ENCODE results near the gene LHPP.

The LHPP gene

GRCh38 chr10:124595143-124595883 is 133.7 kb downstream of the LHPP start:
- DNase-seq (ENCODE audit: low spot score), result no peak

GRCh38 chr10:124596116-124596785 is 134.6 kb downstream of the LHPP start:
- DNase-seq (ENCODE audit: low spot score), result no peak

- DNase-seq (ENCODE audit: low spot score), result no peak
Observed at GRCh38 chr10:124596962-124597845, 135.6 kb downstream of the LHPP start.

- no peak for DNase-seq (ENCODE audit: low spot score)
Observed at GRCh38 chr10:124597846-124598165, 136.2 kb downstream of the LHPP start.

GRCh38 chr10:124598196-124598595 is 136.6 kb downstream of the LHPP start:
- DNase-seq (ENCODE audit: low spot score), result no peak

- DNase-seq (ENCODE audit: low spot score), result no peak
Observed at GRCh38 chr10:124598773-124599587, 137.4 kb downstream of the LHPP start.

GRCh38 chr10:124599588-124600050 is 138.0 kb downstream of the LHPP start:
- no peak for DNase-seq (ENCODE audit: low spot score)

GRCh38 chr10:124600051-124600880 is 138.6 kb downstream of the LHPP start:
- DNase-seq (ENCODE audit: low spot score), result no peak

GRCh38 chr10:124601016-124601415 is 139.4 kb downstream of the LHPP start:
- DNase-seq (ENCODE audit: low spot score), result no peak

- DNase-seq (ENCODE audit: low spot score), result no peak
Observed at GRCh38 chr10:124601431-124602120, 140.0 kb downstream of the LHPP start.

GRCh38 chr10:124602121-124602561 is 140.5 kb downstream of the LHPP start:
- no peak for DNase-seq (ENCODE audit: low spot score)

GRCh38 chr10:124602646-124603365 is 141.2 kb downstream of the LHPP start:
- DNase-seq (ENCODE audit: low spot score), result no peak

GRCh38 chr10:124603376-124604213 is 142.0 kb downstream of the LHPP start:
- no peak for DNase-seq (ENCODE audit: low spot score)

- peak; percentile 75 for DNase-seq (ENCODE audit: low spot score)
Observed at GRCh38 chr10:124604214-124605000, 142.8 kb downstream of the LHPP start.

GRCh38 chr10:124605001-124605370 is 143.4 kb downstream of the LHPP start:
- DNase-seq (ENCODE audit: low spot score), result peak; percentile 93

GRCh38 chr10:124605481-124605855 is 143.8 kb downstream of the LHPP start:
- no peak for DNase-seq (ENCODE audit: low spot score)

GRCh38 chr10:124605856-124606812 is 144.5 kb downstream of the LHPP start:
- no peak for DNase-seq (ENCODE audit: low spot score)
